Activated CD8-positive, alpha-beta memory T cell treated with anti-CD3 and anti-CD28 coated beads, Interleukin-2, amount 50 U/mL, for 4 hours (primary cell): ENCODE measurements around the gene TEX44.
"Not testable (repeated sequence)": the region's sequence is repeated elsewhere in the genome, so short reads cannot be mapped to it uniquely, and the experiment has no call there.

Experiments
- DNase-seq: peaks from one replicate; pipeline ENCODE4 v3.0.0-alpha.2; 2020

The TEX44 gene

DNA sequence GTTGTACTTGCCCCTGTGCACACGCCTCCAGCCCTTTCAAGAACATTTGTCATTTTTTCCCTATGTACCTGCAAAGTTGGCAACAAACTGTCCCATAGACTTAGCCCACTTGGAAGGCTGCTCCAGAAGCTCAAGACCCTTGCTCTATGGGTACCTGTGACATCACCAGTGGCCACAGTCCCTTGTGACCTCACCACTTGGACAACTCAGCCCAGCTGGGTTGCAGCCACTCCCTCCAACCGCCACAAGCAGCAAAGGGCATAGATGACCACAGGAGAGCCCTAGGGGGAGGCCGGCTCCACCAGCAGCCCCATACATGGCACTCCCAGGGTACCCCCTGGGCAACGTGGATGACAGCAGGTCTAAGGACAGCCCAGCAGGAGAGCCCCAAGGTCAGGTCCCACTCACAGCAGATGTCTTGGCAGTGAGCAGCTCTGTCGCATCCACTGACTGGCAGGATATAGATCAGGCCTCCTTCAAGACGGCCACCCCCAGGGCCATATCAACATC, at the start of gene TEX44:
Gene TEX44, plus strand, starts transcription at position 229 of the 510 bp plus-strand sequence. Its CDS starts 88 bp downstream, at position 317.
- no peak for DNase-seq

DNA sequence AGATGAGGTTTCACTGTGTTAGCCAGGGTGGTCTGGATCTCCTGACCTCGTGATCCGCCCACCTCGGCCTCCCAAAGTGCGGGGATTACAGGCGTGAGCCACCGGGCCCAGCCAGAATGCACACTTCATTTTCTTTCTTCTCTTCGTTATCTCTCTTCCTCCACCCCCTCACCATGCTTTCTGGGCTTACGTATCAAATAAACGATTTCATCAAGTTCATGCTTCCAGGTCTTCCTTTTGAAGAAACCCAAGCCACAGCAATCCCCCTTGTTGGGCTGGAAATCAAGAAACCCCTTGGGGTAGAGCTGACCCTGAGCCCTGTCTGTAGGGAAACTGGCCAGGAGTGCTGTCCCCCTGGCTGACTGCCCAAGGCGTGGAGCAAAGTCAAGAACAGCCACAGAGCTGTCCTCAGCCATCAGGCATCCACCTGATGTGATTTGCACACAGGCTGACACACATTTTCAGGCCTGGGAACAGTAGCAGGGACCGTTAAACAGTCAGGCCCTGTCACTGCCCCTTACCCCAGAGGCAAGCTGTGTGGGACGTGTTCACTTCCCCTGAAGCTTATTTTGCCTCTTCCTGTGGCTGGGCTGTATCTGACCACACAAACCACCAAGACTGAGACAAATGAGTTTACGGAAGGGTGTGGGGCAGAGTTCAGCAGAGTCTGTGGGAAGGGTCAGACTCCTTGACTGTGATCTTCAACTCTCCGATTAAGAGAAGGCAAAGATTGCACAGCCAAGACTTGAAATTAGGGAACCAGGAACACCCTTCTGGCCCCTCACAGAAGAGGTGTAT, 47.4 kb upstream of the TEX44 start:
- DNase-seq: peak; percentile 36

DNA sequence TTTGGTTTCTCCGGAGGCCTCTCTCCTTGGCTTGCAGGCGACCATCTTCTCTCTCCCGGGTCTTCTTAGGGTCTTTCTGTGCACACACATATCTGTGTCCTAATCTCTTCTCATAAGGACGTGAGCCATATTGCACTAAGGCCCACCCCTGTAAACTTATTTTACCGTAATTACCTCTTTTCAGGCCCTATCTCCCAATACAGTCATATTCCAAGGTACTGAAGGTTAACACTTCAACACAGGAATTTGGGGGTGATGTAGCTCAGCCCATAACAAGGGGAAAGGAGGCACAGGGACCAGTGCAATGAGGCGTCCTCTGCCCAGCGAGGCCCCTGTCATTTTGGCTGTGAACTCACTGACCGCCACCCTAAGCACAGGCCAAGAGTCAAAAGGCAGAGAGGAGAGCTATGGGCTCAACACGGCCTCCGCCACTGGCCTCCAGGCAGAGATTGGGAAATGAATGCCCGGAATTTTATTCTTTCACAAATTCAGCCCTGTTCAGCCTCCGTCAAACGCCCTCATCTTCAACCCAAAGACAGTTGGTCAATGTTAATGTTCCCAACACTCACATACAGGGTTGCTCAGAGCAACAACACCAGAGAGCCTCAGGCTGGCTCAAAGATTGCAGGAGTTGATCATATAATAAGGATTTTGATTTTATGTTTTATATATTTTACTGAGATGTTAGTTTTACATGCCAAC, 46.5 kb upstream of the TEX44 start:
- no peak for DNase-seq

DNA sequence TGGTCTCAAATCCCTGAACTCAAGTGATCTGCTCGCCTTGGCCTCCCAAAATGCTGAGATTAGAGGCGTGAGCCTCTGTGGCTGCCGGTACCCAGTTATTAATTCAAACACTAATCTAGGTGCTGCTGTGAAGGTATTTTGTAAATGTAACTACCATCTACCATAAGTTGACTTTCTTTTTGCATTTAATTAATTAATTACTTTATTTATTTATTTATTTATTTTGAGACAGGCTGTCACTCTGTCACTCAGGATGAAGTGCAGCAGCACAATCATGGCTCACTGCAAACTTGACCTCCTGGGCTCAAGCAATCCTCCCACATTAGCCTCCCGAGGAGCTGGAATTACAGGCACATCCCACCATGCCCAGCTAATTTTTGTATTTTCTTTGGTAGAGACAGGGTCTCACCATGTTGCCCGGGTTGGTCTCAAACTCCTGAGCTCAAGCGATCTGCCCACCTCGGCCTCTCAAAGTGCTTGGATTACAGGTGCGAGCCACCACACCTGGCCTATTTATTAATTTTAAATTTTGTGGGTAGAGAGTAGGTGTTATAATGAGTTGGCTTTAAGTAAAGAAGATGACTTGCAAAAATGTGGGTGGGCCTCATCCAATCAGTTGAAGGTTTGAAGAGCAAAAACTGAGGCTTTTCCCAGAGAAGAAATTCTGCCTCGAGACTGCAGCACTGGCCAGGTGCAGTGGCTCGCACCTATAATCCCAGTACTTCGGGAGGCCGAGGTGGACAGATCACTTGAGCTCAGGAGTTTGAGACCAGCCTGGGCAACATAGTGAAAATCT, 45.2 kb upstream of the TEX44 start:
- no peak for DNase-seq

DNA sequence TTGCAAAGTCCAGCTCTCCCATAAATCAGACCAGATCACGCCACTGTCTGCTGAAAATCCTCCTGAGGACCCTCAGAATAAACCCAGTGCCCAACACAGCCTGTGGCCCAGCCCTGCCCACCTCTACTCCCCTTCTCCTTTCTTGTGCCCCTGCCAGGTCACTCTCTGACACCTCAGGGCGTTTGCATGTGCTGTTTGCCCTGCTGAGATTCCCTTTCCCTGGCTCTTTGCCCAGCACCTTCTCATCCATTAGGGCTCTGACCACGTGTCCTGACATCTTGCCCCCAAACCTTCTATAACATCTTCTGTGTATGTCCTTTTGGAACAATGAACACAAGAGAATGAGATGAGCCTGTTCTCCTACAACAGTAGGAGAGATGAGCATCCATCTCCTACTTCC, 43.9 kb upstream of the TEX44 start:
- no peak for DNase-seq

DNA sequence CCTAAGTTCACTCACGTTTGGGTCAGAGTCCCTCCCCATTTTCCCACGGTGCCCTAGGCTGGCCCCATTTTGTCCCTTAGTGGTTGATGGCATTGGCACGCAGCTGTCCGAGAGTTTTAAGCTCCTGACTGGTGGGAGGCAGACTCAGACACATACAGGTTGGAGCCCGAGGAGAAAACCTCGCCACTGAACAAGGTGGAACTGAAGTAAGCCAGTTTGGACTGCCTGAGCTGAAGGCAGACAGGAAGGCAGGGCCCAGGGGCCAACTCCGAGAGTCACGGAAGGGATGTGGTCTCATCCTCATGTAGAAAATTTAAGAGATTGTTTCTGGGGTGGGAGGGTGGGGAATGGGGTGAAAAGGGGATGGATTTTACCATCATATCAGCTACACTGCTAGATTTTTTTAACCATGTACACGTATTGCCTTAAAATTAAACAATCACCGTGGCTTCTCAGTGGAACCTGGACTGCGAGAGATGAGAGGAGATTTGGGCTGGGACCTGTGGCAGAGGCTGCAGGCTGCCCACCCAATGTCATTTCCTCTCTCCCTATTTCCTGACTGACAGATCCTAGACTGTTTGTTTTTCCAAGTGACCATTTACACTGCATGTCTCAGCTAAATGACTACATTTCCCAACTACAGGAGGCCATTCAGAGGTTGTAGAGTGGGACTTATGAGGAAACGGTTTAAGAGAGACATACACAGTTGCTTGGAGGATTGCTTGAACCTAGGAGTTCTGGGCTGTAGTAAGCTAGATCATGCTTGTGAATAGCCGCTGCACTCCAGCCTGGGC, 43.0 kb upstream of the TEX44 start:
- no peak for DNase-seq

DNA sequence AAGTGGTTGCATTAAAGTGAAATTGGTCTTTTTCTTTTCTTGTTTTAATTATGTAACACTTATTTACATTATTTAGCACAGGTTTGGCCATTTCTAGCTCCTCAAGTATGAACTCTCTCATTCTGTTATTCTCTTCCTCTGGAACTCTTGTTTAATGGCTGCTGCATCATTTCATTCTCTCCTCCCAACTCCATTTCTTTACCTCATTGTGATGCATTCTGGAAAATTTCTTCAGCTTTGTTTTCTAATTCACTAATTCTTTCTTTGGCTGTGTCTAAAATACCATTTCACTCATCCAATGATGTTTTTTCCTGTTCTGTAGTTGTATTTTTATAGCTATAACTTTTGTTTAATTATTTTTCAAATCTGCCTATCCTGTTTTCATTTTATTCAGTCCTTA, 39.9 kb upstream of the TEX44 start:
- DNase-seq: no peak

DNA sequence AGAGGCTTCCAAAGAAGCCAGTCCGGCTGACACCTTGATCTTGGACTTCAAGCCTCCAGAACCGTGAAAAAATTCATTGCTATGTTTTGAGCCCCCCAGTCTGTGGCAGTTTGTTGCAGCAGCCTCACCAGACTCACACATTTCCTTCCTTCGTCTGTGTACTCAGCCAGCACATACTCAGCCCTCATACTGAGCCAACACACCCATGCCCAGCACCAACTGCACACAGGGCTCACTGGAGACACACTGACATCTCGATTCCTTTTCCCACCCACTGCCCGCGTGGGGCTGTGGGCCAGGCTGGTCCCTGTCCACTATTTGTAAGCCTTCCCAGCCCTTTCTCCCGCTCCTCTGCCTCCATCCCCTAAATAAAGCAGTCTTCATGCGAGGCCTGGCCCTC, 38.3 kb upstream of the TEX44 start:
- DNase-seq: no peak

DNA sequence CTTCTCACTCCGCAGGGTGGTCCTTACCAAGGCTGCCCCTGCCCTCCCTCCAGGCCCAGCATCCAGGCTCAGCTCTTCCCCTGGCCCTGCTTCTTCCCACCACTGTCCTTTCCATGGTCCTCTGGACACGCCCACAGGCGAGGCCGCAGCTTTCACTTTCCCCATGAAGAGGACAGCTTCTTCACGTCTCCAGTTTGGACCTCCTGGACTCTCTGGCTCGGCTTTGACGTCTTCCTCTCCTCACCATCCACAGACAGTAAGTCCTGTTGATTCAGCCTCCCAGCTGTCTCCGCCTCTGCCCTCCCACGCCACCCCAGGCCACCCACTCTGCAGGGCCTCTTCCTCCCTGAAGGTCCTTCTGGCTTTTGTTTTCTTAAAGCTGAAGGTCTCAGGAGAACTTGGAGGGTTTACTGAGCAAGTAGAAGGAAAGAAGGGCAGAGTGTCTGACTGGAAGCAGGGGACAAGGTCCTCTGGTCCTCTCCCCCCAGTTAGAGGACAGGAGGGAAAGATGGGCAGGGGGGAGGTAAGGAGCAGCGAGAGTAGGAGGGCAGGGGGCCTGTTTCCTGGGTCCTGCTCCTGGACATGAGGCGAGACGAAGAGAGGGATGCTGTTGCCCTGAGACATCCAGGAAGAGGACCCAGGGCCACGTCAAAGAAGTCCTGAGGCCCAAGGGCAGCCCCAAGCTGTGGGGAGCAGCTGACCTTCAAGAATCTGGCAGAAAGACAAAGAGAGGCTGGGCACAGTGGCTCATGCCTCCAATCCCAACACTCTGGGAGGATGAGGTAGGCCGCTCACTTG, 37.7 kb upstream of the TEX44 start:
- DNase-seq: no peak

DNA sequence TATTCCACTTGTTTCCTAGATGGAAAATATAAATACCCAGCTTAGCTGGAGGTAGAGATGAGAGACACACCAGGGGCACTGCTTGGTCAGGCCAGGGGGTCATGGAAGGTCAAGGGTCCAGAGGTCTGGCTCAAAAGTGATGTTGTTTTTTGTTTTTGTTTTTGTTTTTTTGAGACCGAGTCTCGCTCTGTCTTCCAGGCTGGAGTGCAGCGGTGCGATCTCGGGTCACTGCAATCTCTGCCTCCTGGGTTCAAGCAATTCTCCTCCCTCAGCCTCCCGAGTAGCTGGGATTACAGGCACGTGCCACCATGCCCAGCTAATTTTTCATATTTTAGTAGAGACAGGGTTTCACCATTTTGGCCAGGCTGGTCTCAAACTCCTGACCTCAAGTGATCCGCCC, 36.2 kb upstream of the TEX44 start:
- DNase-seq: not testable (repeated sequence)

DNA sequence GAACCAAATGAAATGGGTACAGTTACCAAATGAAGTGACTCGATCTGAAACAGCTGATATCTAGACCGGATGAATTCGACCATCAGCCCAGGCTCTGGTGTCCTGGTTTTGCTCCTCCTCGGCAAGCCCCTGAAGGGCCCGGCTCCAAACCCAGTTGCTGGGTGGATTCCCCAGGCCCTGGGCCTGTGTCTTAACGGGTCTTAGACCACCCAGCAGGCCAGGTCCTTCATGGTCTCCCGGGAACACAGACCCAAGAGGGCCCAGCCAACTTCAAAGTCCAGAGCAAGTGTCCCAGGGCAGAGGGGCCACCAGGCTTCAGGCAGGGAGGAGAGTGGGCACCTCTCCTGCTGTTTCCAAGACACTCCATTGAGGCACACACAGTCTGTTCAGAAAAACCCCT, 35.7 kb upstream of the TEX44 start:
- no peak for DNase-seq

DNA sequence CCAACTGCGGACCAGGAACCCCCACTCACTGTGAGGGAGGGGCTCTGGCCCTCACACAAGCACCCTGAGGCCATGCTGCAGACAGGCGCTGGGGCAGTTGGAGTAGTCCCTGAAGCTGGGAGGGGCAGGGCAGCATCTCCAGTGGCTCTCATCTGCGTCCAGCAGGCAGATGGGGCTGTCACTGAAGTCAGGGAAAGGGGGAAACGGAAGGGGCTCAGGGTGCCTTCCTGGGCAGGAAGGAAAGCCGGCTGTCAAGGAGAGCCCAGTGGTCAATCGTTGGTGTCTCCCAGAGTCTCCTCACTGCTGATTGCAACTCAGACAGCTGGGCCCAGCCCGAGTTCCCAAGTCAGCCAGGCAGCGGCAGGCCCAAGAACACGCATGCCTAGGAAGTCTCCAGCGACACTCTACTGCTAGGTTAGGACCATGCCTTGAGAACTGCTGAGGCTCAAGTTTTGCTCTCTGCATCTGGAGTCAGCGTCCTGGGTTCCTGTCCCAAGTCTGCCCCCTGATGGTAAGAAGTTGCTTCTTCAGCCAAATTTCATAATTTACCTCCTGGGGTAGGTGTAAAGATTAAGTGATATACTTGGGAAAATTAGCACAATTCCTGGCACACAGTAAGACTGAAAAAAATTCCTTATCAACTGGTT, 35.0 kb upstream of the TEX44 start:
- peak; percentile 50 for DNase-seq

DNA sequence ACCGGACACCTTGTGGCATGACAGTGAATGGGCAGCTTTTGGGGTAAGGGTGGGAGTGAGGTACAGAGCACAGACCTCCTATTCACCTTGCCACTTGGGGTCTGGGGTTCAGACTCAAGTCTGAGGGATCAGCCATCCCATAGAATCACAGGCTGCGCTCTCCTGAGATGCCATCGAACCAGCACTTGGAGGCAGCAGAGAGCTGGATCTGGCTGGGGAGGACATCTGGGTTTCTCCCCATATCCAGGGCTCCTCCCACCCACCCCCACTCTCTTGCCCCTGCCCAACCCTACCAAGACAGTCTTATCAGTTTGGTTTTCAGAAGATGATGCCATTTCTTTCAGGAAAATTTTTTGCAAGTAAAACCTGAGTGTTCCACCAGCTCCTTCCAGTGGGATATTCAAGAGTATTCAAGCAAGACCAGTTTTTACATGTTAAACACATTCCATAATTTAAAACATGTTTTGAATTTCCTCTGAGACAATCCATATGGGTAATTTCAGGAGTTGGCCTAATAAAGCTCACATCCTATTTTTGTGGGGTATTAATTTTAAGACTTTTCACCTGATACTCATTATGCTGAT, 29.2 kb upstream of the TEX44 start:
- no peak for DNase-seq

DNA sequence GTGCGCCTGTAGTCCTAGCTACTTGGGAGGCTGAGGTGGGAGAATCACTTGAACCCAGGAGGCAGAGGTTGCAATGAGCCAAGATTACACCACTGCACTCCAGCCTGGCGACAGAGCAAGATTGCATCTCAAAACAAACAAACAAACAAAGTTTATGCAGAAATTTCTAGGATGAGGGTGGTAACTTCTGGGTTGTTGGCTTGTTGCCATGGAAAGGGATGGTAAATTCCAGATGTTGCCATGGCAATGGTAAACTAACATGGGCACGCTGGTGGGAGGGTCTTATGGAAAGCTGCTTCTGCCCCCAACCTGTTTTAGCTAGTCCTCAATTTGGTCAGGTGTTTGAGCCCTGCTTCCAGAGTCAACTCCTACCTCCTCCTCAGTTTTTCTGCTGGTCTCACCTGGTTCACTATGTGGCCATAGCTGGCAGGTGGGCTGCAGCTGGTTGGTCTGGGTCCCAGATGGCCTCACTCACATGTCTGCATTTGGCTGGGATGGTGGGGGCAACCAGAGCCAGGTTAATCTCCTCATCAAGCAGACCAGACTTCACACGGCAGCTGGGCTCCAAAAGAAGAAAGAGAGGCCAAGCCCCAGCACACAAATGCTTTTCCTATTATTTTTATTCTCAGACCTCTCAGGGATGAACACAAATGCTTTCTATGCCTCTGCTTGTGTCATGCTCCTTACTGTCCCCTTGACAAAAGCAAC, 26.6 kb upstream of the TEX44 start:
- DNase-seq: no peak

DNA sequence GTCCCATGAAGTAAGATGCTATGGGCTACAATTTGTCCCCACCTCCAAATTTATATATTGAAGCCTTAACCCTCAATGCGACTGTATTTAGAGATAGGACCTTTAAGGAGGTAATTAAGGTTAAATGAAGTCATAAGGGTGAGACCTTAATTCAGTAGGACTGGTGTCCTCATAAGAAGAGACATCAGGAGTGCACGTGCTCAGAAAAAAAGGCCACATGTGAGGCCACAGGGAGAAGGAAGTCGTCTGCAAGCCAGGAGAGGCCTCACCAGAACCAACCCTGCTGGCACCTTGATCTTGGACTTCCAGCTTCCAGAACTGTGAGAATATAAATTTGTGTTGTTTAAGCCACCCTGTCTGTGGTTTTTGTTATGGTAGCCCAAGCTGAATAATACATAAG, 25.5 kb upstream of the TEX44 start:
- no peak for DNase-seq

DNA sequence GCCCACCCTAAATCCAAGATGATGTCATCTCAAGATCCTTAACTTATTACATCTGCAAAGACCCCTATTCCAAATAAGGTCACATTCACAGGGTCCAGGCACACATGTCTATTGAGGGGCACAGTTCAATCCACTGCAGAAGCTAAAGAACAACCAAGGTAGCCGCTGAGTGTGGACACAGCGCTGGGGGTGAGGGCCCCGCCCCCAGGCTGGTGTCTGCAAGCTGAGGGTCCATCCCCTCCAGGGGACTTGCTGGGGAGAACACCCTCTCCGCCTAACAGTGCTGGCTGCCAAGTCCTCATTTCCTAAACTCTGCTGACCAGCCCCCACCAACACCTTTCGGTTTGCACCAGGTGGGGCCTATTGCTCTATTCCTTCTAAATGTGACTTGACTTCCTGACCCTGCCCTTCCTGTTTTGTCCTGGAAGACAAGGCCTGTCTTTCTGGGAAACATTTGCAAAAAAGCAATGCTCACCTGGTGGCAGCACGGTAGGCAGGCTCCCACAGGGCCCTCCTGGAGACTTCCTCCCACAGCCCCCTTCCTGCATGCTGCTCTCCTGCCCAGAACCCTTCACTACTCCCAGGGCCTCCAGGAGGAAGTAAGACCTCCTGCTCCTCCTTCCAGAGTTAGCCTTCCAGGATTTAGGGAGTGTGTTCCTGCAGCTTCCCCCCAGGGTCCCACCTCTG, 24.4 kb upstream of the TEX44 start:
- DNase-seq: no peak

DNA sequence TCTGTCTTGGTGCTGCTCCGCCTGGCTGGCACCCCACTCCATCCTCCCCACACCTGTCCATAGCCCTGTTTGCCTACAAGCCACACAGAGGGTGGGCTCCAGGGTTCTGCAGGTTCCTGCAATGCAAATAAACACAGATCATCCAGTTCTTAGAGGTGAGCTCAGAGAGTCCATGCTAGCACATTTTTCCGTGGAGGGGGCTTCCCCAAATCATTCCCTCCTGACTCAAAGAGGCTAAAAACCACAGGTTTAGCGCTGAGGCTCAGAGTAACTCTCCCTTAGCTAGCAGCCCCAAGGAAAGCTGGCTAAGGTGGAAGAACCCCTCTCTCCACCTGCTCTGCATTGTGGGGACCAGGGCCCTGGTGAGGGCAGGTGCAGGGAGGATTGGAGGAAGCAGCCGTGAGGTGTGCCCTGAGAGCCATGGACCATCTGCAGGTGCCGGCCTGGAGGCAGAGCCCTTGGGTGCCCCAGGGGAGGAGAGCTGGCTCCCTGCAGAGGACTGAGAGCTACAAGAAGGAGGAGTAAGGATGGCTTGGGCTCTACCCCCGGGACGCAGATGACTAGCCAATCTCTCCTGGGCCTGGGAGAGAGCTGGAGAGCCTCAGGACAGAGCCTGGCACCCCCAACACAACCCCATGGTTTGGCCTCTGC, 23.8 kb upstream of the TEX44 start:
- DNase-seq: no peak

DNA sequence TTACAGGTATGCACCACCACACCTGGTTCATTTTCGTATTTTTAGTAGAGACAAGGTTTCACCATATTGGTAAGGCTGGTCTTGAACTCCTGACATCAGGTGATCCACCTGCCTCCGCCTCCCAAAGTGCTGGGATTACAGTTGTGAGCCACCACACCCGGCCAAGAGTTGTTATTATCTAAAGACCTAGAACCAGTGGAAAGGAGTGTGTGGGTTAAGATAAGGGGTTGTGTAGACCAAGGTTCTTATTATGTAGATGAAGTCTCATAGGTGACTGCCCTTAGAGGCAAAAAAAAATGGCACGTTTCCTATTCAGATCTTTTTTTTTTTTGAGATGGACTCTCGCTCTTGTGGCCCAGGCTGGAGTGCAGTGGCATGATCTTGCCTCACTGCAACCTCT, 21.7 kb upstream of the TEX44 start:
- DNase-seq: not testable (repeated sequence)

DNA sequence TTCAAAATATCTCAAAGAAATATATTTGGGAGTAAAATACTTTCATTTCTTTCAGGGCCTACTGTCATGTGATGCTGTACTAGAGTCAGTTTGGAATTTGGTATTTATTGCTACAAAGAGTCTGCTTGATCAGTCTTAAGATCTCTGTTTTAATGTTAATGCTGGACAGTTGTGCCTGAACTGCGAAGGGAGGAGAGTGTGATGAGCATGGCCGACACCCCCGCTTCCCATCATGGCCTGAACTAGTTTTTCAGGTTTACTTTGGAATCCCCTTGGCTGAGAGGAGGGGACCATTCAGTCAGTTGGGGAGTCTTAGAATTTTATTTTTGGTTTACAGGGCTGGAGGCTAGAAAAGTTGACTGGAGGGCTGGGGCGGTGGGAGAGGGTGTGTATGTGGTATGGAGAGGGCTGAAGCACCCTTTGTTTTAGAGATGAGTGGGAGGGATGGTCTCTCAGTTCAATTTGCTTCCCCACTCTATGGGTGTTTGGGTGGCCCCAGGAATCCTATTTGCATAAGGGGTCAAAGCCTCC, 20.9 kb upstream of the TEX44 start:
- no peak for DNase-seq
